HG02884 (cell line): ENCODE results near the gene NXPH3.
"Not testable (repeated sequence)": the region's sequence is repeated elsewhere in the genome, so short reads cannot be mapped to it uniquely, and the experiment has no call there.

Source experiments
- ATAC-seq: cut with Tn5 transposase; IDR thresholded peaks from one replicate; pipeline ENCODE4 v1.9.1; 2021; ENCODE audit warnings: mild to moderate bottlenecking, moderate library complexity; ENCODE audit not compliant: unreplicated experiment

The NXPH3 gene

GRCh38 chr17:49554694-49555494, 20.8 kb upstream of the NXPH3 start:
- ATAC-seq: no peak

DNA sequence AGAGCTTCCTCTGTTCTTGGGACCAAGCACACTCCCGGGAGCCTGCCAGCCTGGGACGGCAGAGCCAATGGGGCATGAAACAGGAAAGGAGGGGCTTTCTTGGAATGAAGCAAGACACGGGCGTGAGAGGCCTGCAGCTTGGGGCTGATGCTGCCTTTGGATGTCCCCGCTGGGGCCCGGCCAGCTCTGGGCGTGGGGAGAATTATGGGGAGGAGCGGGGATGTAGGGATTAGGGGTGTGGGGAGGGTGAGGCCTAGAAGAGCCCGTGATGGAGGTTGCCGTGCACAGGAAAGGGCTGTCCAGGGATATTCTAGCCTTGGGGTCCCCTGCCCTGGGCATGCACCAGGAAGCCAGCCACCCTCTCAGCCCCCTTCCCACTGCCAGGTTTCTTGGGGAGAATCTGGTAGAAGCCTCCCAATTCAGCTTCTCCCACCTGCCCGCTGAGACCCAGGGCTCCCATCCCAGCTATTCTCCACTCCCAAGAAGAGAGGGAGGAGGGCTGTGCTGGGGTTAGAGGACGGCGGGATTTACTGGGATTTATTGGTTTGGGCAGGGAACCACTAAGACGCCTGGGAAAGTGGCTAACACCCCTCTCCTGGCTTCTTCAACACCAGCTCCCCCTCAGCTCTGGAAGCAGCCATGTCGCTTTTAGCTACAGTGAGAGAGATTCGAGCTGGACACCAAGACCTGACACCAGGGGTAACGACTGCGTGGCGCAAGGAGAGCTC, 20.0 kb upstream of the NXPH3 start:
- ATAC-seq: no peak

DNA sequence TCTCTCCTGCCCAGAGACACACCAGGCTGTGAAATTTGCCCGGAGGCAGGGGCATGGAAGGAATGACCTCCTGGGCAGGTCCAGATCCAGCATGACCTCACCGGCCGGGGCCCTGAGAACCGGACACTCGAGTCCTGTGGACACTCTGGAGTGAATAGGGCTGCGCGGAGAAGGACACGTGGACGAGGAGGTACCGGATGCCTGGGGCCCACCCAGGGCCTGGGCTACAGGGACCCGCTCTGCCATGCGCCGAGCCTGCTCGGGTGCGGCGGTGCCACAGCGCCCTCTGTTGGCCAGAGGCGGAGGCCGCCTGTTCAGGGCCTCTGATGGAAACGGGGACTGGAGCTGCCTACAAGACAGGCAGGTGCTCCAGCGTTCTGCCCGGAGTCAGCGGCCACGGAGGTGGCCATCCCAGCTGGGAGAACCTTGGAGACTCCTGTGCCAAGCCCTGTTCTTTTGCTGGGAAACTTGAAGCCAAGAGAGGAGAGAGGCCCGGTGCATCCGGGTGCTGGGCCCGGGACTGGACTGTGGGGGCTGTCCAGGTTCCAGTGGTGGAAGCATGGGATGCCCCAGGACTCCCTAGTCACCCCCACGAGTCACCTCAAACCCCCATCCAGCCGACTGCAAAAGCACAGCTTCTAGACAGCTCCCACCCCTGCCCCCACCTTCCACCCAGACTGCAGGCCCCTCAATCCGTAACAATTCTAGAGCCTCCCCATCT, 19.3 kb upstream of the NXPH3 start:
- no peak for ATAC-seq

- no peak for ATAC-seq
These were observed 18.2 kb upstream of the NXPH3 start for GRCh38 chr17:49557312-49558024.

- no peak for ATAC-seq
These were observed 11.0 kb upstream of the NXPH3 start for GRCh38 chr17:49564638-49565037.

DNA sequence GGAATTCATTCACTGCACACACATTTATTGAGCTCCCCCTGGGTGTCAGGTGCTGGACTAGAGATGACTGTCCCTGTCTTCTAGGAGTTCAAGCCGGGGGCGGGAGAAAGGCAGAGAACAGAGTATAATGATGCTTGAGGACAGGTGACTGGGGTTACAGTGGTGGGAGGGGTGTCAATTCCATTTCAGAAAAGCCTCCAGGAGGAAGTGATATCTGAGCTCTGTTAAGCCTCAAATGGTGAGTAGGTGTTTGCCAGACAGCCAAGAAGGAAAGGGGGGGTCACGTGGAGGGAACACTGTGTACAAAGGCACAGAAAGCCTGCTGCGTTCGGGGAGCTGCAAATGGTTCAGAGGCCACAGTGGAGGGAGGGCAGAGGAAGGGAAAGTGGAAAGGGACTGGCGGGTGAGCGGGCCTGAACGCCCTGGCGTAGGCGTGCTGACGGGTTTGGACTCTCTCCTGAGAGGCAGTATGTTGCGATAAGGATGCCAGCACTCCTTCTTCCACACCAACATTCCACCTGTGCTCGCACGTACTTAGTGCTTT, 9.7 kb upstream of the NXPH3 start:
- ATAC-seq: no peak

DNA sequence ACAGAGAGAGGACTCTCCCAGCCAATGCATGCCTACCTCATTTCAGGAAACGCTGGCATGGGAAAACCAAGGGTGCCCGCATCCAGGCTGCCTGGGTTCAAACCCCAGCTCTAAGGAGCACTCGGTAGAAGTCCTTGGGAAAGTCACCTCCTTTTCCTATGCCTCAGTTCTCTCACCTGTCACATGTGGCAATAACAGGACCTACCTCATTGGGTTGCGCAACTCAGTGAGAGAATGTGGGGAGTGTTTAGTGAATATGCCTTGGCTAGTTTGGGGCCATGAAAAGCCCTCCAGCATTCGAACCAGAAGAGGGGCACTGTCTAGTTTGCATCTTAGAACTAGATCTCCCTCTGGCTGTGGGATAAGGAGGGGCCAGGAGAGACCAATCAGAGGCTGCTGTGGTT, 9.0 kb upstream of the NXPH3 start:
- no peak for ATAC-seq

GRCh38 chr17:49567104-49567521, 8.6 kb upstream of the NXPH3 start:
- ATAC-seq: no peak

DNA sequence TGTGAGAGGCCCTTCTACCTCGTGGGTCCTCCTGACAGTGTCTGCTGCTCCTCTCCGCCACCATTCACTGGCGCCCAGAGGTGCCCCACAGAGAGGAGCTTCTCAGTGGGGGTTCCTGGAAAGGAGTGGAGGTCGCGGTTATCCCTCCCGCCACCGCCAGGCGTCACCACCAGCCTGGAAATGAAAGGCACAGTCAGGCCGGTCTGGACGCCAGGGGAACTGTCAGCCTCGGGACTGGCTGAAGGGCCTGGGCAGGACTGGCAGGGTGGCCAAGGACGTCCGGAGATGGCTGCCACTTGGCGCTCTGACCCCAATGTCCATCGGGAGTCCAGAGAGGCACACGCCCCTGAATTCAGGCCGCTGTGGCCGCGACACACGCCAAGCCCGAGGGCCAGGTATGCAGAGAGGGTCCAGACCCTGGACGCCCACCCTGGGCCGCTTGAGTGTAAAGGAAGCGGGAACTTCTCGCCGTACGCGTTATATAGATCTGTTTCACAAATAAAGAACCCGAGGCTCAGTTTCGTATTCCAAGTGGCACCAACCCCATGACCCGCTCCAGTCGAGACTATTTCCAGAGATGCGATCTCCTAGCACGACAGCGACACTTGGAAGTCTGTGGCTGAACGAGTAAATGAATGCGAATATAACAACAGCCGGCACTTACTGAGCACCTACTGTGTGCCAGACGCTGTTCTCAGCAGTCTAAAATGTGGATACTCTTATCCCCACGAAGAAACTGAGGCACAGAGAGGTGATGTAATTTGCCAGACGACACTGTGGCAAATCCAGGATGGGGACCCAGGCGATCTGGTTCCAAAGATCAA, 7.6 kb upstream of the NXPH3 start:
- no peak for ATAC-seq

- ATAC-seq: not testable (repeated sequence)
These were observed 7.0 kb upstream of the NXPH3 start for GRCh38 chr17:49568695-49569047.

GRCh38 chr17:49570540-49571242, 5.0 kb upstream of the NXPH3 start:
- ATAC-seq: no peak

DNA sequence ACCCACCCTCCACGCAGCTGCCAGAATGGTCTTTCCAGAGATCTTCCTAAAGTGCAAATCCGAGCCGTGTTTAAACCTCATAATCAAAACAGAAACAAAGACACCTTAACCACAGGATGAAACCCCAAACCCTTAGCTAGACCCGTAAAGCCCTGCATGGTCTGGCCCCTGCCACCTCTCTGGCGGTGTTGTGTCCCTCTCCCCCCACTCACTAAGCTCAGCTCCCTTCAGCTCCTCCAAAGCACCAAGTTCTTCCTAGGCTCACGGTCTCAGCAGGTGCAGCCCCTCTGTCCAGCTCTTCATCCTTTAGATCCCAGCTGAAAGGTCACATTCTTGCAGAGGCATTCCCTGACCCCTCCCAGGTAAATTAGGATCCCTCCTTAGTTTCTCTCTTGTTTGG, 4.4 kb upstream of the NXPH3 start:
- ATAC-seq: no peak

DNA sequence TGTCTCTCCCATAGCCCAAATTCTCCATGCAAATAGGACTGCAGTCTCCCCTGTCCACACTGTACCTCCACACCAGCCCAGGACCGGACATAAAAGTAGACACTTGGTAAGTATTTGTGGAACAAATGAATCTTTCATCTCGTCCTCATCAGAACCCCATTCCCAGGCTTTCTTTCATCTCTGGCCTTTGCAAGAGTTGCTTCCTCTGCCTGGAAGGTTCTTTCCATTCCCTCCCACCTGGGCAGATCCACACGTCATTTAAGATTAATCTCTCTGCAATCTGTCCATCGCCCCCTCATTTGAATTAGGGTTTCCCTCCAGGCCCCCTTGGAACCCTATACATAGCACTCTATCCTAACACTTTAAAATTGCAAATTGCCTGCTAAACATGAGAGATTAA, 3.9 kb upstream of the NXPH3 start:
- ATAC-seq: no peak

DNA sequence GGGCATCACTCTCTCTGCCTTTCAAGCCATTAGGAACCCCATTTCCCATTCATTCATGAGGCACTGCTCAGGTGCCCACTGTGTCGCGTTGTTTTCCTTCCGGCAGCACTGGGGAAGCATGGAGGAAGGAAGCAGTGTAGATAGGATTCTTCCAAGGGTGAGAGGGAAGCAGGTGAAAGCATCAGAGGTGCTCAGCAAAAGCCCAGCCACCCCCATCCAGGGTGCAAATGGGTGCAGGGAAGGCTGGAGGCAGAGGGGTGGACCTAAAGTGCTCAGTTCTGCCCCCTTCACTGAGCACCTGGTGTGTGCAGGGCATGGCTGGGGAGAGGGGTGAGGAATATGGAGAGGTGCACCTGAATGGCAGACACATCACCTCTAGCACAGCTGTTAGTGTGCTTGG, 3.4 kb upstream of the NXPH3 start:
- ATAC-seq: no peak

DNA sequence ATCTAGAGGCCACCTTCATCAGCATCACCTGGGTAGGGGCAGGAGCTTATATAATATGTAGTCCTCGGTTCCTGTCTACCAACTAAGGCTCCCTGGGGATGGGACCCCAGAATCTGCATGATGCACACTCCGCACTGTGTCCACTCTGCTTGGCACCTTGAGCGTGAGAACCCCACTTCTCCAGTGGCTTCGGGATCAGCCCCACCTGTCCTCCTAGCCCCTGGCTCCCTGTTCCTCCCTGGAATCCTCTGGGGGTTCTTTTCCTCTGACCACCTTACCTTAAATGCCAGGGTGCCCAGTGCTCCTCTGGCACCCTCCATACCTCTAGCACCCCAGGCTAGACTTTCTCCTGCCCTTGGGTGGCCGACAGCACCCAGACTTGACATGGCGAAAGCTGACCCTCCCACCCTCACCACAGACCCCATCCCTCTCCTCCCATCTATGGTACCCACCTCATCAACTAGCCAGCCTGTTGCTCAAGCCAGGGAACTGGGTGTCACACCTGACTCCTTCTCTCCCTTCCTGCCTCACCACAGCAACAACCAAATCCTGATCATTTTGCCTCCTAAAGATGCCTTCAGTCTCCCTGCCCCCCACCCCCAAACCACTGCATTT, 2.8 kb upstream of the NXPH3 start:
- no peak for ATAC-seq

- ATAC-seq: no peak
These were observed 2.0 kb upstream of the NXPH3 start for GRCh38 chr17:49573510-49574322.

- no peak for ATAC-seq
These were observed 1.3 kb upstream of the NXPH3 start for GRCh38 chr17:49574323-49574781.
